OCI-LY7 (cell line): ENCODE data around the gene PRRX2. TPM values are rescaled to one million over a fixed set of nuclear protein-coding genes. Genes with fewer than 3 reads are reported as not detected.

Experiments
- BruUV-seq: library from RNA; stranded (reverse); fragments of 400-500 nt; replicated peaks from 2 replicates; lab custom pipeline; 2021; lab: Mats Ljungman, UMichigan
- CTCF ChIA-PET: fragments of 300-600 bp; sonication (Branson Sonifier 250); formaldehyde crosslinking; loops from one replicate; lab custom pipeline; 2022; ENCODE audit warnings: antibody characterized with exemption; ENCODE audit not compliant: unreplicated experiment; lab: Charles Lee
- POLR2A ChIA-PET: fragments of 300-600 bp; sonication (Branson Sonifier 250); formaldehyde crosslinking; loops from one replicate; lab custom pipeline; 2022; ENCODE audit warnings: antibody characterized with exemption; lab: Charles Lee
- DNase-seq: peaks from one replicate; pipeline ENCODE4 v3.0.0-alpha.2; 2015; ENCODE audit warnings: low spot score
- H2AFZ ChIP-seq: fragments of 200-600 bp; sonication (generic), shearing (Covaris generic); 2 replicates; pipeline ENCODE4 v1.6.1; 2014; ENCODE audit warnings: mild to moderate bottlenecking, antibody characterized with exemption, low read length, moderate library complexity
- H3K27ac ChIP-seq: fragments of 200-600 bp; sonication (generic); 2 replicates; pipeline ENCODE4 v1.5.1; 2014; ENCODE audit warnings: mixed run types, low read depth, mild to moderate bottlenecking, moderate library complexity, low read length, inconsistent platforms; ENCODE audit not compliant: poor library complexity, severe bottlenecking
- H3K36me3 ChIP-seq: fragments of 200-600 bp; sonication (generic); 2 replicates; pipeline ENCODE4 v1.6.1; 2014; ENCODE audit warnings: mild to moderate bottlenecking, antibody characterized with exemption, low read length, moderate library complexity, mixed read lengths; ENCODE audit not compliant: insufficient read depth
- H3K4me1 ChIP-seq: fragments of 200-600 bp; sonication (generic); 2 replicates; pipeline ENCODE4 v1.5.1; 2014; ENCODE audit warnings: mild to moderate bottlenecking, low read length; ENCODE audit not compliant: insufficient read depth, poor library complexity, severe bottlenecking
- H3K4me2 ChIP-seq: fragments of 200-600 bp; sonication (generic); 2 replicates; pipeline ENCODE4 v1.6.1; 2014; ENCODE audit warnings: mild to moderate bottlenecking, low read length
- H3K4me3 ChIP-seq: fragments of 200-600 bp; sonication (generic); 2 replicates; pipeline ENCODE4 v1.5.1; 2014; ENCODE audit warnings: mild to moderate bottlenecking, low read depth, low read length; ENCODE audit not compliant: poor library complexity, severe bottlenecking
- H3K79me2 ChIP-seq: fragments of 200-600 bp; sonication (generic); 2 replicates; pipeline ENCODE4 v1.6.1; 2016; ENCODE audit warnings: low read depth, mild to moderate bottlenecking, low read length, moderate library complexity, mixed read lengths; ENCODE audit not compliant: insufficient read depth
- H3K9me2 ChIP-seq: fragments of 200-600 bp; sonication (generic); 2 replicates; pipeline ENCODE4 v1.6.1; 2016; ENCODE audit warnings: mild to moderate bottlenecking, low read length, mixed read lengths; ENCODE audit not compliant: insufficient read depth
- H3K9me3 ChIP-seq: fragments of 200-600 bp; sonication (generic); 2 replicates; pipeline ENCODE4 v1.6.1; 2014; ENCODE audit warnings: mild to moderate bottlenecking, mixed run types, low read length, mixed read lengths
- H4K20me1 ChIP-seq: fragments of 200-600 bp; sonication (generic); 2 replicates; pipeline ENCODE4 v1.6.1; 2014; ENCODE audit warnings: mild to moderate bottlenecking, antibody characterized with exemption, low read length, moderate library complexity, mixed read lengths; ENCODE audit not compliant: insufficient read depth
- CTCF ChIP-seq: fragments of 200-600 bp; sonication (generic); conservative IDR thresholded peaks from 2 replicates; pipeline ENCODE4 v1.5.1; 2014; ENCODE audit warnings: mild to moderate bottlenecking, antibody characterized with exemption, low read length, moderate library complexity, mixed read lengths
- EZH2phosphoT487 ChIP-seq: fragments of 200-600 bp; sonication (generic); IDR thresholded peaks from 2 replicates; pipeline ENCODE4 v1.6.1; 2018; ENCODE audit warnings: low read depth, borderline replicate concordance, mild to moderate bottlenecking, mixed run types, antibody characterized with exemption, low read length, moderate library complexity, mixed read lengths
- intact Hi-C: fragments of 100-400 bp; cut with micrococcal nuclease; formaldehyde crosslinking; loops from one replicate; pipeline ENCODE4 v1.10.0; 2022; ENCODE audit not compliant: unreplicated experiment
- total RNA-seq, 2 experiments: library from RNA; depleted of rRNA in 1 of 2; stranded (reverse); fragments of >200 nt in 1 of 2; shearing (Covaris generic) in 1 of 2; gene quantifications; 2 replicates each; pipeline ENCODE4 v1.2.3, GENCODE V29; 2014 to 2022

PRRX2 gene
- total RNA-seq, 2 experiments from 2014 or later: not detected

GRCh38 chr9:129736334-129736733 is 70.9 kb downstream of the PRRX2 start:
- no TSS peak for BruUV-seq
- no peak overlapping the region for H2AFZ ChIP-seq
- CTCF ChIA-PET: no interaction called here
- no peaks in the 10 kb centered on the region for H3K79me2 ChIP-seq
- no peak overlapping the region for H3K4me2 ChIP-seq
- no peaks in the 10 kb centered on the region for H4K20me1 ChIP-seq
- H3K36me3 ChIP-seq: no peaks in the 10 kb centered on the region
- H3K9me2 ChIP-seq: no peaks in the 10 kb centered on the region
- no peak for TF ChIP-seq EZH2phosphoT487
- TF ChIP-seq CTCF: no peak
- H3K4me1 ChIP-seq: peaks cover 10% of the 10 kb centered on the region
- DNase-seq: no peak
- H3K4me3 ChIP-seq: no peak overlapping the region
- H3K27ac ChIP-seq: no peak overlapping the region
- H3K9me3 ChIP-seq: no peaks in the 10 kb centered on the region
- POLR2A ChIA-PET: no interaction called here
- intact Hi-C loops: loop anchor here (2.0 to 5.0 kb wide), 2 partner anchors 54 to 94 kb away; partner anchors contain the start of gene ASB6

- H2AFZ ChIP-seq: peak overlapping the region; percentile 92
Measured at GRCh38 chr9:129737479-129738274, 72.2 kb downstream of the PRRX2 start.

More at GRCh38 chr9:129737479-129738274, 72.2 kb downstream of the PRRX2 start:
- CTCF ChIA-PET: interaction anchor here (0.8 kb wide), 2 partner anchors 9 to 22 kb away, joined by 3 to 4 read pairs; no protein-coding TSS in a partner anchor
- Histone ChIP-seq H3K27ac (no peak overlapping the region), H3K36me3 (no peaks in the 10 kb centered on the region), H4K20me1 (no peaks in the 10 kb centered on the region), H3K9me2 (no peaks in the 10 kb centered on the region), H3K79me2 (no peaks in the 10 kb centered on the region), H3K9me3 (no peaks in the 10 kb centered on the region), H3K4me1 (peaks cover 10% of the 10 kb centered on the region), H3K4me2 (peak overlapping the region; percentile 78), H3K4me3 (peak overlapping the region; percentile 58)
- peak; percentile 88 for DNase-seq
- no TSS peak for BruUV-seq
- TF ChIP-seq CTCF (peak; percentile 89), EZH2phosphoT487 (no peak)
- POLR2A ChIA-PET: interaction anchor here (0.6 to 0.7 kb wide), 2 partner anchors 13 to 505 kb away, joined by 3 to 4 read pairs; no protein-coding TSS in a partner anchor
- intact Hi-C loops: loop anchor here (1.0 to 5.0 kb wide), 3 partner anchors 46 to 95 kb away; partner anchors contain the start of gene ASB6
